GM12873 (cell line): ENCODE data around the gene DBH.

Experiments used
- CTCF ChIP-seq: IDR thresholded peaks from 2 replicates; pipeline ENCODE4 v1.5.1; 2012; ENCODE audit warnings: low read depth, mild to moderate bottlenecking, moderate library complexity, low read length, control low read depth; ENCODE audit not compliant: insufficient read depth; ENCODE audit errors: missing control alignments

DBH gene

GRCh38 chr9:133680250-133680975, 44.2 kb downstream of the DBH start:
- no peak for TF ChIP-seq CTCF

- TF ChIP-seq CTCF: no peak
These were observed 45.0 kb downstream of the DBH start for GRCh38 chr9:133680976-133681657.

GRCh38 chr9:133681658-133682306, 45.6 kb downstream of the DBH start:
- TF ChIP-seq CTCF: no peak

GRCh38 chr9:133682818-133683585, 46.8 kb downstream of the DBH start:
- TF ChIP-seq CTCF: no peak

GRCh38 chr9:133683586-133684120, 47.5 kb downstream of the DBH start:
- no peak for TF ChIP-seq CTCF

- TF ChIP-seq CTCF: no peak
These were observed 48.2 kb downstream of the DBH start for GRCh38 chr9:133684121-133684935.
